Measurements from ENCODE around the gene MSL2.
A peak's percentile ranks its signal among the peaks of the same experiment; 100 is the strongest.
"Not testable (repeated sequence)": the region's sequence is repeated elsewhere in the genome, so short reads cannot be mapped to it uniquely, and the experiment has no call there.

MSL2 gene

GRCh38 chr3:136192831-136193230 lies 3.3 kb downstream of the MSL2 start:
- no peak for ATAC-seq

GRCh38 chr3:136192195-136192594 lies 3.9 kb downstream of the MSL2 start:
- not testable (repeated sequence) for ATAC-seq, DNase-seq

More at GRCh38 chr3:136192831-136193230, 3.3 kb downstream of the MSL2 start:
- no peak for DNase-seq

- no peak for DNase-seq
- no peak for ATAC-seq
Observed at GRCh38 chr3:136189859-136190617, 6.1 kb downstream of the MSL2 start.

- no peak for DNase-seq
- no peak for ATAC-seq
Observed at GRCh38 chr3:136189043-136189442, 7.1 kb downstream of the MSL2 start.

- ATAC-seq (no peak), DNase-seq (no peak)
Observed at GRCh38 chr3:136187868-136188267, 8.3 kb downstream of the MSL2 start.

GRCh38 chr3:136186846-136187245 lies 9.3 kb downstream of the MSL2 start:
- no peak for ATAC-seq
- no peak for DNase-seq

- DNase-seq (peak; percentile 26), ATAC-seq (peak; percentile 38)
Observed at GRCh38 chr3:136186344-136186743, 9.8 kb downstream of the MSL2 start.

GRCh38 chr3:136184703-136185102 lies 11.4 kb downstream of the MSL2 start:
- DNase-seq (no peak), ATAC-seq (no peak)

GRCh38 chr3:136181741-136182140 lies 14.4 kb downstream of the MSL2 start:
- DNase-seq (no peak), ATAC-seq (no peak)

GRCh38 chr3:136177876-136178275 lies 18.3 kb downstream of the MSL2 start:
- no peak for ATAC-seq
- no peak for DNase-seq

GRCh38 chr3:136173939-136174490 lies 22.1 kb downstream of the MSL2 start:
- no peak for ATAC-seq

GRCh38 chr3:136171097-136171542 lies 25.0 kb downstream of the MSL2 start:
- peak; percentile 65 for ATAC-seq
- DNase-seq = no peak

More at GRCh38 chr3:136173939-136174490, 22.1 kb downstream of the MSL2 start:
- no peak for DNase-seq

GRCh38 chr3:136168236-136168635 lies 27.9 kb downstream of the MSL2 start:
- not testable (repeated sequence) for ATAC-seq, DNase-seq

- ATAC-seq (no peak), DNase-seq (no peak)
Observed at GRCh38 chr3:136166507-136166906, 29.6 kb downstream of the MSL2 start.

- not testable (repeated sequence) for ATAC-seq, DNase-seq
Observed at GRCh38 chr3:136163607-136164006, 32.5 kb downstream of the MSL2 start.

- ATAC-seq (no peak), DNase-seq (no peak)
Observed at GRCh38 chr3:136162322-136162721, 33.8 kb downstream of the MSL2 start.

- DNase-seq = no peak
- no peak for ATAC-seq
Observed at GRCh38 chr3:136161516-136161915, 34.6 kb downstream of the MSL2 start.

GRCh38 chr3:136152963-136153362 lies 43.2 kb downstream of the MSL2 start:
- no peak for ATAC-seq
- DNase-seq = no peak

- ATAC-seq (no peak), DNase-seq (no peak)
Observed at GRCh38 chr3:136152176-136152843, 43.8 kb downstream of the MSL2 start.

GRCh38 chr3:136151219-136151618 lies 44.9 kb downstream of the MSL2 start:
- ATAC-seq = no peak

GRCh38 chr3:136149667-136150066 lies 46.5 kb downstream of the MSL2 start:
- DNase-seq = no peak
- no peak for ATAC-seq

More at GRCh38 chr3:136151219-136151618, 44.9 kb downstream of the MSL2 start:
- DNase-seq = no peak

GRCh38 chr3:136146981-136147729 lies 49.0 kb downstream of the MSL2 start:
- no peak for DNase-seq
- no peak for ATAC-seq
